HCT116 (cell line): ENCODE measurements around the gene POMT1. TPM values are rescaled to one million over a fixed set of nuclear protein-coding genes. Genes with fewer than 3 reads are reported as not detected.

Experiments used
- ATAC-seq: fragments of 200-7000 bp; cut with Tn5 transposase; 2 replicates; pipeline ENCODE4 v1.9.1; 2020; ENCODE audit warnings: mild to moderate bottlenecking, moderate library complexity
- BruUV-seq: library from RNA; stranded (reverse); fragments of 400-500 nt; replicated peaks from 2 replicates; lab custom pipeline; 2021; lab: Mats Ljungman, UMichigan
- CTCF ChIA-PET: fragments of 300-600 bp; sonication (Branson Sonifier 250); formaldehyde crosslinking; loops from one replicate; lab custom pipeline; 2021; ENCODE audit warnings: antibody characterized with exemption; lab: Charles Lee
- POLR2A ChIA-PET: fragments of 300-600, 350-600 bp; sonication (Branson Sonifier 250); formaldehyde crosslinking; loops from one replicate; lab custom pipeline; 2021; ENCODE audit warnings: antibody characterized with exemption; lab: Charles Lee
- RAD21 ChIA-PET, 2 experiments: fragments of 300-600 bp; sonication (Branson Sonifier 250); formaldehyde crosslinking; loops; one replicate each; lab custom pipeline; 2023; ENCODE audit warnings: low total read pairs in 2 of 2; ENCODE audit not compliant: uncharacterized antibody in 2 of 2, unreplicated experiment in 2 of 2, low non-redundant PET in 1 of 2; lab: Charles Lee
- DNase-seq: peaks from one replicate; pipeline ENCODE4 v3.0.0-alpha.2; 2010; ENCODE audit warnings: low read depth, low spot score
- H2AFZ ChIP-seq: fragments of 200-600 bp; shearing (Covaris generic), sonication (generic); 2 replicates; pipeline ENCODE4 v1.6.1; 2017; ENCODE audit warnings: low read depth, mixed run types, mixed read lengths, antibody characterized with exemption, low read length; ENCODE audit not compliant: poor library complexity, severe bottlenecking
- H3K27ac ChIP-seq: 2 replicates; pipeline ENCODE4 v1.5.1; 2012; ENCODE audit warnings: low read depth, low read length
- H3K27me3 ChIP-seq: fragments of 200-600 bp; sonication (generic); 2 replicates; pipeline ENCODE4 v1.6.1; 2016; ENCODE audit warnings: mixed run types, low read length, mixed read lengths; ENCODE audit not compliant: insufficient read depth
- H3K36me3 ChIP-seq, 2 experiments: fragments of 200-500 bp in 1 of 2; fragments of 200-600 bp in 1 of 2; sonication (Bioruptor generic) in 1 of 2; sonication (generic) in 1 of 2; 2 replicates each; pipeline versions ENCODE4 v1.5.1 to v1.6.1; 2014 to 2016; ENCODE audit warnings: low read length in 2 of 2, inconsistent platforms in 1 of 2, mixed read lengths in 1 of 2, mixed run types in 1 of 2; ENCODE audit not compliant: insufficient read depth in 2 of 2, control insufficient read depth in 1 of 2
- H3K4me1 ChIP-seq, 2 experiments: fragments of 200-600 bp in 1 of 2; sonication (generic) in 1 of 2; 2 replicates each; pipeline versions ENCODE4 v1.5.1 to v1.6.1; 2012 to 2017; ENCODE audit warnings: low read length in 2 of 2, inconsistent platforms in 1 of 2, mild to moderate bottlenecking in 1 of 2, mixed read lengths in 1 of 2, mixed run types in 1 of 2, moderate library complexity in 1 of 2; ENCODE audit not compliant: insufficient read depth in 2 of 2, control insufficient read depth in 1 of 2
- H3K4me2 ChIP-seq: fragments of 200-600 bp; sonication (generic); 2 replicates; pipeline ENCODE4 v1.6.1; 2017; ENCODE audit warnings: mixed run types, low read length, mixed read lengths
- H3K4me3 ChIP-seq, 2 experiments: fragments of 200-600 bp in 1 of 2; sonication (generic) in 1 of 2; replicated peaks in 1 of 2; 2 replicates each; pipeline ENCODE4 v1.5.1; 2011 to 2016; ENCODE audit warnings: low read length in 2 of 2, control low read depth in 1 of 2, low read depth in 1 of 2, mild to moderate bottlenecking in 1 of 2, mixed read lengths in 1 of 2, mixed run types in 1 of 2
- H3K79me2 ChIP-seq: fragments of 200-600 bp; sonication (generic); 2 replicates; pipeline ENCODE4 v1.6.1; 2017; ENCODE audit warnings: mild to moderate bottlenecking, mixed run types, low read length, moderate library complexity, mixed read lengths; ENCODE audit not compliant: insufficient read depth
- H3K9ac ChIP-seq: fragments of 200-600 bp; sonication (generic); 2 replicates; pipeline ENCODE4 v1.6.1; 2016; ENCODE audit warnings: low read length, mixed read lengths
- H3K9me2 ChIP-seq: fragments of 200-600 bp; sonication (generic), shearing (Covaris generic); 2 replicates; pipeline ENCODE4 v1.6.1; 2017; ENCODE audit warnings: mixed run types, mild to moderate bottlenecking, moderate library complexity; ENCODE audit not compliant: insufficient read depth
- H3K9me3 ChIP-seq, 2 experiments: fragments of 200-500 bp in 1 of 2; fragments of 200-600 bp in 1 of 2; sonication (Bioruptor generic) in 1 of 2; sonication (generic) in 1 of 2; 2 replicates each; pipeline ENCODE4 v1.6.1; 2014 to 2017; ENCODE audit warnings: low read length in 2 of 2, mixed read lengths in 2 of 2, inconsistent platforms in 1 of 2, low read depth in 1 of 2, mild to moderate bottlenecking in 1 of 2, mixed run types in 1 of 2, moderate library complexity in 1 of 2; ENCODE audit not compliant: control insufficient read depth in 1 of 2, insufficient read depth in 1 of 2
- H4K20me1 ChIP-seq: fragments of 200-600 bp; sonication (generic), shearing (Covaris generic); 2 replicates; pipeline ENCODE4 v1.6.1; 2017; ENCODE audit warnings: mixed run types, mild to moderate bottlenecking, moderate library complexity; ENCODE audit not compliant: insufficient read depth
- FOSL1 ChIP-seq: IDR thresholded peaks from 2 replicates; pipeline ENCODE4 v1.6.1; 2012; ENCODE audit warnings: low read depth
- JUND ChIP-seq: IDR thresholded peaks from 2 replicates; pipeline ENCODE4 v1.6.1; 2012
- POLR2A ChIP-seq: IDR thresholded peaks from 2 replicates; pipeline ENCODE4 v1.7.0; 2011; ENCODE audit warnings: borderline replicate concordance; ENCODE audit not compliant: insufficient read depth, insufficient read length; ENCODE audit errors: extremely low read depth
- RAD21 ChIP-seq: IDR thresholded peaks from 2 replicates; pipeline ENCODE4 v1.6.1; 2012; ENCODE audit warnings: low read depth, mild to moderate bottlenecking
- SIN3A ChIP-seq: IDR thresholded peaks from 2 replicates; pipeline ENCODE4 v1.6.1; 2012; ENCODE audit warnings: low read depth
- ZBTB33 ChIP-seq: IDR thresholded peaks from 2 replicates; pipeline ENCODE4 v1.6.1; 2011; ENCODE audit warnings: mild to moderate bottlenecking, low read length, moderate library complexity; ENCODE audit not compliant: insufficient replicate concordance; ENCODE audit errors: extremely low read depth
- ZFX ChIP-seq: fragments of 450-650 bp; IDR thresholded peaks from 2 replicates; pipeline ENCODE4 v1.6.1; 2017
- ZNF274 ChIP-seq: fragments of 200-500 bp; sonication (Bioruptor generic); IDR thresholded peaks from 2 replicates; pipeline ENCODE4 v1.6.1; 2014; ENCODE audit warnings: mild to moderate bottlenecking, low read depth, low read length, inconsistent platforms
- intact Hi-C: fragments of 100-400 bp; cut with micrococcal nuclease; formaldehyde crosslinking; loops from 2 replicates; pipeline ENCODE4 v1.10.0; 2022
- total RNA-seq: library from RNA; stranded (reverse); gene quantifications from one replicate; pipeline ENCODE4 v1.2.1, GENCODE V29; 2021; ENCODE audit not compliant: unreplicated experiment
- TF ChIP-seq, protein P1 (sequence below), 3 experiments: fragments of 200-600 bp in 1 of 3; sonication (generic) in 1 of 3; IDR thresholded peaks in 2 of 3; conservative IDR thresholded peaks in 1 of 3; 2 replicates each; pipeline ENCODE4 v1.5.1; 2012 to 2017; ENCODE audit warnings: low read depth in 2 of 3, low read length in 2 of 3, antibody characterized with exemption in 1 of 3, borderline replicate concordance in 1 of 3, control low read depth in 1 of 3, mild to moderate bottlenecking in 1 of 3, mixed read lengths in 1 of 3, mixed run types in 1 of 3, moderate library complexity in 1 of 3; ENCODE audit not compliant: insufficient read depth in 1 of 3
- TF ChIP-seq, protein P2 (sequence below): IDR thresholded peaks from 2 replicates; pipeline ENCODE4 v1.6.1; 2012

The POMT1 gene
- total RNA-seq, 1 experiment from 2014 or later: 21.4 TPM

GRCh38 chr9:131478421-131478868 lies 24.3 kb upstream of the POMT1 start:
- POLR2A ChIA-PET: no interaction called here
- DNase-seq: peak; percentile 3
- H3K4me1 ChIP-seq: no peaks in the 10 kb centered on the region
- no peak for TF ChIP-seq FOSL1
- no peak for TF ChIP-seq JUND
- no peak for TF ChIP-seq POLR2A
- no peak for TF ChIP-seq ZNF274
- TF ChIP-seq RAD21: peak; percentile 33; the same call in 1 of the 2 replicates
- TF ChIP-seq, protein P1, sequence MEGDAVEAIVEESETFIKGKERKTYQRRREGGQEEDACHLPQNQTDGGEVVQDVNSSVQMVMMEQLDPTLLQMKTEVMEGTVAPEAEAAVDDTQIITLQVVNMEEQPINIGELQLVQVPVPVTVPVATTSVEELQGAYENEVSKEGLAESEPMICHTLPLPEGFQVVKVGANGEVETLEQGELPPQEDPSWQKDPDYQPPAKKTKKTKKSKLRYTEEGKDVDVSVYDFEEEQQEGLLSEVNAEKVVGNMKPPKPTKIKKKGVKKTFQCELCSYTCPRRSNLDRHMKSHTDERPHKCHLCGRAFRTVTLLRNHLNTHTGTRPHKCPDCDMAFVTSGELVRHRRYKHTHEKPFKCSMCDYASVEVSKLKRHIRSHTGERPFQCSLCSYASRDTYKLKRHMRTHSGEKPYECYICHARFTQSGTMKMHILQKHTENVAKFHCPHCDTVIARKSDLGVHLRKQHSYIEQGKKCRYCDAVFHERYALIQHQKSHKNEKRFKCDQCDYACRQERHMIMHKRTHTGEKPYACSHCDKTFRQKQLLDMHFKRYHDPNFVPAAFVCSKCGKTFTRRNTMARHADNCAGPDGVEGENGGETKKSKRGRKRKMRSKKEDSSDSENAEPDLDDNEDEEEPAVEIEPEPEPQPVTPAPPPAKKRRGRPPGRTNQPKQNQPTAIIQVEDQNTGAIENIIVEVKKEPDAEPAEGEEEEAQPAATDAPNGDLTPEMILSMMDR (IDR thresholded peaks at IDR 0.05 in 2 of 3, conservative IDR thresholded peaks at IDR 0.05 in 1 of 3; ENCODE audit: borderline replicate concordance in 1 of 3, insufficient read depth in 1 of 3, low read depth in 2 of 3, low read length in 2 of 3): peak; percentile 36 to 71 (median 58); a peak in 5 of 6 replicates
- TF ChIP-seq ZBTB33: no peak
- no peak for TF ChIP-seq ZFX
- TF ChIP-seq SIN3A: no peak
- TF ChIP-seq, protein P2, sequence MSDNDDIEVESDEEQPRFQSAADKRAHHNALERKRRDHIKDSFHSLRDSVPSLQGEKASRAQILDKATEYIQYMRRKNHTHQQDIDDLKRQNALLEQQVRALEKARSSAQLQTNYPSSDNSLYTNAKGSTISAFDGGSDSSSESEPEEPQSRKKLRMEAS: no peak
- TF ChIP-seq, all 23 proteins: peak for 2
- no peaks in the 10 kb centered on the region for H3K9me3 ChIP-seq
- peaks cover 64 to 76% of the 10 kb centered on the region in 2 experiments for H3K36me3 ChIP-seq
- H3K4me3 ChIP-seq: no peak overlapping the region
- no peaks in the 10 kb centered on the region for H3K9me2 ChIP-seq
- H3K9ac ChIP-seq: no peak overlapping the region
- peaks cover 72% of the 10 kb centered on the region; the same call in 1 of the 2 replicates for H3K79me2 ChIP-seq
- peaks cover 6% of the 10 kb centered on the region; the same call in 1 of the 2 replicates for H4K20me1 ChIP-seq
- no peak overlapping the region for H3K27ac ChIP-seq
- intact Hi-C loops: loop anchor here (1.0 kb wide), 1 partner anchor 128 kb away; no protein-coding TSS in a partner anchor
- H3K27me3 ChIP-seq: no peaks in the 10 kb centered on the region
- BruUV-seq: no TSS peak
- ATAC-seq: peak; percentile 71
- RAD21 ChIA-PET: no interaction called here
- H2AFZ ChIP-seq: no peak overlapping the region
- H3K4me2 ChIP-seq: no peak overlapping the region
- CTCF ChIA-PET: interaction anchor here (1.1 kb wide), 1 partner anchor 129 kb away, joined by 3 read pairs; no protein-coding TSS in a partner anchor
